Stomach (tissue), 9 donors: ENCODE data around the gene KRTAP10-3. TPM values are rescaled to one million over a fixed set of nuclear protein-coding genes. Genes with fewer than 3 reads are reported as not detected.

Experiments used
- DNase-seq, 2 donors: peaks; one replicate each; pipeline versions ENCODE4 v3.0.0 to v3.0.0-alpha.2; 2013 to 2019
- H3K27ac ChIP-seq, 5 donors: fragments of 200-600 bp in 4 of 5; sonication (generic) in 4 of 5; one replicate each; pipeline ENCODE4 v1.5.1; 2013 to 2019; ENCODE audit warnings: mild to moderate bottlenecking in 1 of 5, moderate library complexity in 1 of 5
- H3K27me3 ChIP-seq, 3 donors: fragments of 200-600 bp; sonication (generic); one replicate each; pipeline ENCODE4 v1.5.1; 2017 to 2019; ENCODE audit warnings: mixed run types in 1 of 3
- H3K36me3 ChIP-seq, 4 donors: fragments of 200-600 bp; sonication (generic); 1 replicate in 3 of 4; 2 replicates in 1 of 4; pipeline ENCODE4 v1.5.1; 2016 to 2019
- H3K4me1 ChIP-seq, 4 donors: fragments of 200-600 bp; sonication (generic); one replicate each; pipeline ENCODE4 v1.5.1; 2016 to 2019
- H3K4me3 ChIP-seq, 4 donors: fragments of 200-600 bp; sonication (generic) in 3 of 4; one replicate each; pipeline ENCODE4 v1.5.1; 2016 to 2019; ENCODE audit warnings: mild to moderate bottlenecking in 1 of 4
- H3K9me3 ChIP-seq, 4 donors: fragments of 200-600 bp; sonication (generic); one replicate each; pipeline ENCODE4 v1.5.1; 2016 to 2019
- EP300 ChIP-seq: sonication (generic); formaldehyde crosslinking; IDR thresholded peaks from one replicate; pipeline ENCODE4 v1.6.1; 2017; ENCODE audit warnings: antibody characterized with exemption
- POLR2A ChIP-seq, 4 donors: fragments of 450-650 bp; IDR thresholded peaks; one replicate each; pipeline ENCODE4 v1.6.1; 2016; ENCODE audit warnings: antibody characterized with exemption in 4 of 4, control low read depth in 2 of 4, mild to moderate bottlenecking in 1 of 4, moderate library complexity in 1 of 4
- POLR2AphosphoS5 ChIP-seq, 3 donors: sonication (generic); formaldehyde crosslinking; IDR thresholded peaks; one replicate each; pipeline ENCODE4 v1.6.1; 2016; ENCODE audit warnings: antibody characterized with exemption in 3 of 3
- WGBS, 5 donors: extraction: QIAGEN DNeasy Blood & Tissue Kit in 3 of 5; methylation state at CpG; one replicate each; pipeline versions ENCODE4 v1.1.5 to v1.1.7; 2013 to 2018; 5-methylcytosine and 5-hydroxymethylcytosine counted together
- intact Hi-C: fragments of 100-400 bp; cut with DNase I; formaldehyde crosslinking; loops from one replicate; pipeline ENCODE4 v1.15.1; 2023; ENCODE audit warnings: low total_unique reads
- polyA plus RNA-seq, 3 donors: library from polyadenylated mRNA; stranded (reverse); fragments of 200-250 nt; gene quantifications; one replicate each; pipeline ENCODE4 v1.2.3, GENCODE V29; 2013
- total RNA-seq, 5 donors: library from RNA; depleted of rRNA; stranded (reverse); fragments of >200 nt; gene quantifications; one replicate each; pipeline versions ENCODE4 v1.1.0 to v1.2.3, GENCODE V29; 2014 to 2016
- TF ChIP-seq, protein P1 (sequence below), 7 experiments: fragments of 450-650 bp in 4 of 7; fragments of 200-600 bp in 3 of 7; sonication (generic) in 3 of 7; IDR thresholded peaks; one replicate each; pipeline ENCODE4 v1.5.1; 2016 to 2019; ENCODE audit warnings: antibody characterized with exemption in 7 of 7, control low read depth in 2 of 7, mild to moderate bottlenecking in 1 of 7
- donor health status: healthy with polysubstance abuse.
- donor health status: Bipolar disorder and iron deficiency.
- donor health status: healthy.

KRTAP10-3 gene
- total and polyA plus RNA-seq, 8 donors, result not detected

- Histone ChIP-seq H3K4me3 (no peak overlapping the region), H3K36me3 (no peaks in the 10 kb centered on the region), H3K27me3 (peaks cover 0 to 37% (median 20%) of the 10 kb centered on the region in 3 donors), H3K27ac (no peak overlapping the region), H3K9me3 (peaks cover 0 to 6% (median 0%) of the 10 kb centered on the region in 4 donors), H3K4me1 (no peaks in the 10 kb centered on the region)
- DNase-seq, result peak in 1 of 2 donors; percentile 24
- intact Hi-C loops, result no loop called here
- 44 to 55% (median 49%) methylated on average over 26 to 30 of the region's 30 CpGs for WGBS, 5 donors
- TF ChIP-seq EP300 (no peak), POLR2A (IDR thresholded peaks at IDR 0.05) (no peak), POLR2AphosphoS5 (IDR thresholded peaks at IDR 0.05) (no peak)
- TF ChIP-seq, protein P1, sequence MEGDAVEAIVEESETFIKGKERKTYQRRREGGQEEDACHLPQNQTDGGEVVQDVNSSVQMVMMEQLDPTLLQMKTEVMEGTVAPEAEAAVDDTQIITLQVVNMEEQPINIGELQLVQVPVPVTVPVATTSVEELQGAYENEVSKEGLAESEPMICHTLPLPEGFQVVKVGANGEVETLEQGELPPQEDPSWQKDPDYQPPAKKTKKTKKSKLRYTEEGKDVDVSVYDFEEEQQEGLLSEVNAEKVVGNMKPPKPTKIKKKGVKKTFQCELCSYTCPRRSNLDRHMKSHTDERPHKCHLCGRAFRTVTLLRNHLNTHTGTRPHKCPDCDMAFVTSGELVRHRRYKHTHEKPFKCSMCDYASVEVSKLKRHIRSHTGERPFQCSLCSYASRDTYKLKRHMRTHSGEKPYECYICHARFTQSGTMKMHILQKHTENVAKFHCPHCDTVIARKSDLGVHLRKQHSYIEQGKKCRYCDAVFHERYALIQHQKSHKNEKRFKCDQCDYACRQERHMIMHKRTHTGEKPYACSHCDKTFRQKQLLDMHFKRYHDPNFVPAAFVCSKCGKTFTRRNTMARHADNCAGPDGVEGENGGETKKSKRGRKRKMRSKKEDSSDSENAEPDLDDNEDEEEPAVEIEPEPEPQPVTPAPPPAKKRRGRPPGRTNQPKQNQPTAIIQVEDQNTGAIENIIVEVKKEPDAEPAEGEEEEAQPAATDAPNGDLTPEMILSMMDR (IDR thresholded peaks at IDR 0.05), result no peak
These were observed 885 bp downstream of the KRTAP10-3 start for GRCh38 chr21:44557491-44558328.

DNA sequence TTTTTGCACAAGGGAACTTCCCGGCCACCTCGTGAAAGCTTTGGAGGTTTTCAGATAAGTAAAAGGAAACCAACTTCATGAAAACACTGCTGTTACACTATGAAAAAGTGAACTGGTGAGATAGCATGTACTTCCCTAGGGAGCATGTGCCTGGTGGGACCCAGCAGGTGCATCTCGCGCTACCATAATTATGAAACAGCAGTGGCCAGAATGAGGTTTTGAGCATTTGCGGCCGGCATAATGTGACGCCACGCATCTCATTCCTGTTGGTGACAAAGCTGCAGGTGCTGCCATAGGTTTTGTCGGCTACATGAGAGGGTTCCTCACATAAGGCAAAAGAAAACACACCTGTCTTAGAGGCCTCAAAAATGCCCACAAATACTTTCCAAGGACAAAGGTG, 1.7 kb downstream of the KRTAP10-3 start:
- Histone ChIP-seq H3K27ac (no peak overlapping the region), H3K4me3 (no peak overlapping the region), H3K9me3 (peaks cover 0 to 6% (median 0%) of the 10 kb centered on the region in 4 donors), H3K27me3 (peaks cover 0 to 45% (median 20%) of the 10 kb centered on the region in 3 donors), H3K36me3 (no peaks in the 10 kb centered on the region), H3K4me1 (no peaks in the 10 kb centered on the region)
- DNase-seq, result no peak
- WGBS, 5 donors, result 65 to 77% (median 70%) methylated on average over 9 of the region's 9 CpGs
- TF ChIP-seq, protein P1 (IDR thresholded peaks at IDR 0.05), result no peak
- TF ChIP-seq POLR2A (IDR thresholded peaks at IDR 0.05), result no peak
- TF ChIP-seq POLR2AphosphoS5 (IDR thresholded peaks at IDR 0.05), result no peak
- TF ChIP-seq EP300, result no peak
- intact Hi-C loops, result no loop called here

GRCh38 chr21:44555200-44555875, 3.3 kb downstream of the KRTAP10-3 start:
- no peak overlapping the region for H3K4me3 ChIP-seq
- 78 to 86% (median 81%) methylated on average over 10 to 13 of the region's 13 CpGs for WGBS, 5 donors
- intact Hi-C loops, result no loop called here
- DNase-seq, result no peak
- TF ChIP-seq POLR2AphosphoS5 (IDR thresholded peaks at IDR 0.05) (no peak), EP300 (no peak), POLR2A (IDR thresholded peaks at IDR 0.05) (no peak)
- TF ChIP-seq, protein P1 (IDR thresholded peaks at IDR 0.05), result no peak
- H3K36me3 ChIP-seq, result no peaks in the 10 kb centered on the region
- H3K27me3 ChIP-seq, result peaks cover 0 to 61% (median 20%) of the 10 kb centered on the region in 3 donors
- H3K4me1 ChIP-seq, result no peaks in the 10 kb centered on the region
- peaks cover 0 to 6% (median 0%) of the 10 kb centered on the region in 4 donors for H3K9me3 ChIP-seq
- no peak overlapping the region for H3K27ac ChIP-seq

GRCh38 chr21:44552681-44553080, 5.9 kb downstream of the KRTAP10-3 start:
- H3K9me3 ChIP-seq, result peaks cover 0 to 6% (median 0%) of the 10 kb centered on the region in 4 donors
- TF ChIP-seq POLR2A (IDR thresholded peaks at IDR 0.05) (no peak), EP300 (no peak), POLR2AphosphoS5 (IDR thresholded peaks at IDR 0.05) (no peak)
- TF ChIP-seq, protein P1 (IDR thresholded peaks at IDR 0.05), result no peak
- peaks cover 0 to 9% (median 9%) of the 10 kb centered on the region in 4 donors for H3K4me1 ChIP-seq
- intact Hi-C loops, result no loop called here
- no peaks in the 10 kb centered on the region for H3K36me3 ChIP-seq
- DNase-seq, result no peak
- H3K27ac ChIP-seq, result no peak overlapping the region
- H3K4me3 ChIP-seq, result no peak overlapping the region
- H3K27me3 ChIP-seq, result peaks cover 0 to 70% (median 19%) of the 10 kb centered on the region in 3 donors
- 73 to 81% (median 78%) methylated on average over 9 to 13 of the region's 13 CpGs for WGBS, 5 donors
